Activated CD8-positive, alpha-beta memory T cell treated with anti-CD3 and anti-CD28 coated beads, Interleukin-2, amount 10 ng/mL, durations not matched to agents 7 days and 5 days (primary cell): Measurements from ENCODE around the gene SYCN. TPM values are rescaled to one million over a fixed set of nuclear protein-coding genes. Genes with fewer than 3 reads are reported as not detected.

Source experiments
- ATAC-seq: fragments of 150-1000 bp; cut with Tn5 transposase; one replicate; pipeline ENCODE4 v1.10.0; 2021; ENCODE audit warnings: moderate library complexity
- CTCF ChIA-PET: fragments of 350-600 bp; sonication (Branson Sonifier 250); formaldehyde crosslinking; loops from one replicate; lab custom pipeline; 2021; ENCODE audit warnings: antibody characterized with exemption; lab: Charles Lee
- DNase-seq: peaks from one replicate; pipeline ENCODE4 v3.0.0-alpha.2; 2020
- H3K27ac Mint-ChIP-seq: one replicate; pipeline ENCODE4 v1.8.0; 2021; ENCODE audit warnings: mild to moderate bottlenecking, mixed read lengths
- H3K27me3 Mint-ChIP-seq: one replicate; pipeline ENCODE4 v1.8.0; 2021; ENCODE audit warnings: mixed read lengths
- H3K36me3 Mint-ChIP-seq: one replicate; pipeline ENCODE4 v1.8.0; 2021; ENCODE audit warnings: mild to moderate bottlenecking, mixed read lengths
- H3K4me1 Mint-ChIP-seq: one replicate; pipeline ENCODE4 v1.8.0; 2021; ENCODE audit warnings: mixed read lengths
- H3K4me3 Mint-ChIP-seq: one replicate; pipeline ENCODE4 v1.8.0; 2021; ENCODE audit warnings: mild to moderate bottlenecking, moderate library complexity, mixed read lengths
- H3K9me3 Mint-ChIP-seq: one replicate; pipeline ENCODE4 v1.8.0; 2022; ENCODE audit warnings: low read depth, mixed read lengths
- total RNA-seq, 2 experiments: library from RNA; stranded (reverse); gene quantifications; one replicate each; pipeline ENCODE4 v1.2.3, GENCODE V29; 2021

The SYCN gene
- total RNA-seq, 2 experiments from 2014 or later = not detected

GRCh38 chr19:39158646-39159260 lies 45.3 kb downstream of the SYCN start:
- no peak overlapping the region for H3K27ac Mint-ChIP-seq
- H3K27me3 Mint-ChIP-seq = no peaks in the 10 kb centered on the region
- no peak overlapping the region for H3K4me3 Mint-ChIP-seq
- H3K36me3 Mint-ChIP-seq = no peaks in the 10 kb centered on the region
- CTCF ChIA-PET = no interaction called here
- no peaks in the 10 kb centered on the region for H3K9me3 Mint-ChIP-seq
- no peak for DNase-seq
- ATAC-seq = no peak
- H3K4me1 Mint-ChIP-seq = peaks cover 21% of the 10 kb centered on the region

- CTCF ChIA-PET = no interaction called here
- H3K27me3 Mint-ChIP-seq = no peaks in the 10 kb centered on the region
- no peak overlapping the region for H3K27ac Mint-ChIP-seq
Measured at GRCh38 chr19:39157997-39158389, 46.1 kb downstream of the SYCN start.

DNA sequence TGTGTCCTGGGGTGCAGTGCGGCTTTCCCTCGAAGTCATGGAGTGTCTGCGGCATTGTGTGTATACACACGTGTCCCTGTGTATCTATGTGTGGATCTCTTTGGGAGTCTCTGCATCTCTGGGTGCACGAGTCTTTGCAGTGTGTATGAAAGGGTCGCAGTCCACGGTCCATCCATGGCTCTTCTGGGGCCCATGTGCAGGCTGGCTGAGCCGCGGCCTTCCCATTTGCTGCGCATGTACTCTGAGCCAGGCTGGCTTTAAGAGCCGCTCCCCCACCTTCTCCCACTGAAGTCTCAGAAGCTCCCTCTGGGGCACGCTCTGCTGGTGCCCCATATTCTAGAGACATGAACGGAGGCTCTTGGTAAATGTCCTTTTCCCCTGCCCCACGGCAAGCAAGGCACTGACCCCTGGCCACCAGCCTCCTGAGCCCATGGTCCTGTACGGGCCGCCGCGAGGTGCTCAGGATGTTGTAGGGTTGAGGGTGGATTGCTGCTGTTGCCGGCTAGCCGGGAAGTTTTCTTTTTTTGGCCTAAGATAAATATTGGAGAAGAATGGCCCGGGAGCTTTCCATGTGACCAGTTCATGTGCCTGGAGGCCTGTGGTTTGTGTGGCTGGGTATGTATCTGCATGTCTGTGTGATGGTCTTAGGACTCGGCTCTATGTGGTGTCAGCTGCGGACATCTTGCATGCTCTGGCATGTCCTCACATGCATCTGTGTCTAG lies 46.6 kb downstream of the SYCN start:
- Mint-ChIP-seq H3K4me1 (peaks cover 16% of the 10 kb centered on the region), H3K9me3 (no peaks in the 10 kb centered on the region), H3K27ac (no peak overlapping the region), H3K4me3 (no peak overlapping the region), H3K36me3 (no peaks in the 10 kb centered on the region), H3K27me3 (no peaks in the 10 kb centered on the region)
- DNase-seq (no peak), ATAC-seq (no peak)
- CTCF ChIA-PET = no interaction called here

More at GRCh38 chr19:39157997-39158389, 46.1 kb downstream of the SYCN start:
- Mint-ChIP-seq H3K4me1 (peaks cover 21% of the 10 kb centered on the region), H3K36me3 (no peaks in the 10 kb centered on the region), H3K4me3 (no peak overlapping the region), H3K9me3 (no peaks in the 10 kb centered on the region)
- ATAC-seq (no peak), DNase-seq (no peak)

DNA sequence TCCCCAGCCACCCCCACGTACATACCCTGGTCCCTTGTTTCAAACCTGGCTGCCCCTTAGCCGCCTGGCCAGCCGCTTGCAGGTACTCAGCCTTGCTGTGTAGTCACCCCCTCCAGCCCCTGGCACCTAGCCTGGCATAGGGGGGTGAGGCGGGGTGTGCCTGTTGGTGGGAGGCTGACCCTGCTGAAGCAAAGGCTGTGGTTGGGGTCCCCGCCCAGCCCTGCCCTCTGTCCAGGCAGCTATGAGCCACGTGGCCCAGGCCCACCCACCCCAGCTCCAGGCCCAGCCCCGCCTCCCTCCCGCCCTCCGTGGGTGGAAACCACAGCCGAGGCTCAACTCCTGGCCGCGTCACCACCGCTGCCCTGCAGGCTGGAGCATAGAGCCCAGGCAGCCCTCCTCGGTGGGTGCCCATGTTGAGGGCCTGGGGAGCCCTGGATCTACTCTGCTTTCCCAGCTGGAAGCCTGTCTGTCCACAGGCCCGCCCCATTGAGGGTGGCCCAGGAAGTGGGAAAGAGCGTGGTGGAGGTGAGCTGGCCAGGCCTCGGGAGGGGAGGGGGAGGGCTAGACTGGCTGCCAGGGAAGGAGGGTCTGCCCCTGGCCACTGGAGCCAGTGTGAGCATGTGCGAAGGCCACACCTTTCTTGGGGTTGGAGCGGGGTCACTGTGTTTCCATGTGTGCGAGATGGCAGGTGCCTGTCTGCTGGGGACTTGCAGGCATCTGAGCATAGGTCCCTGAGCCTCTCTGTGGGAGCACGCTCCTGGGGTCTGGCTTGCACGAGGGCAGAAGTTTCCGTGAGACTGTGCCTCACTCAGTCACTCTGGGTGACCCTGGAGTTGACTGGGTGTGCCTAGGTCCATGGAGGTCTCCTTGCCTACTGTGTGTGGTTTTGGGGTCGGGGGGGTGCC lies 47.5 kb downstream of the SYCN start:
- Mint-ChIP-seq H3K36me3 (no peaks in the 10 kb centered on the region), H3K27me3 (no peaks in the 10 kb centered on the region), H3K9me3 (no peaks in the 10 kb centered on the region), H3K27ac (no peak overlapping the region), H3K4me1 (peaks cover 16% of the 10 kb centered on the region), H3K4me3 (no peak overlapping the region)
- ATAC-seq (no peak), DNase-seq (no peak)
- CTCF ChIA-PET = no interaction called here

DNA sequence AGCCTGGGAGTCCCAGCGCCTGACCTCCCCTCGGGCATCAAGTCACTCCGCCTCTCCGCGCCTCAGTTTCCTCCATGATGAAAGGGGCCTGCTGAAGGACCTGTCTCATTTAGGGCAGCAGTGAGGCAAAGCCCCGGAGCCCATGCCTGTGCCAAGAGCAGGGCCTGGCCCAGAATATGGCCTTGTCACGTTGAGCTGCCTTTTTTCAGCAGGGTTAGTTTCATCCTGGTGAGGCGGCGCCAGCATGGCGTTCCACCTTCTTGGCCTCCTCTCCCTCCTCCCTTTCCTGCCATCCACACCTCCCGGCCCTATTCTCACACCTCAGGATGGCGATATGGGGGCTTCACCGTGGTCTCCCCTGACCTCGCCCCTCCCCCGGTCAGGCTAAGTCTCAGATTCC lies 48.3 kb downstream of the SYCN start:
- CTCF ChIA-PET = no interaction called here
- H3K4me3 Mint-ChIP-seq = no peak overlapping the region
- no peak overlapping the region for H3K27ac Mint-ChIP-seq
- H3K36me3 Mint-ChIP-seq = no peaks in the 10 kb centered on the region
- ATAC-seq (no peak), DNase-seq (no peak)
- H3K4me1 Mint-ChIP-seq = peaks cover 16% of the 10 kb centered on the region
- no peaks in the 10 kb centered on the region for H3K27me3 Mint-ChIP-seq
- H3K9me3 Mint-ChIP-seq = no peaks in the 10 kb centered on the region

GRCh38 chr19:39155114-39155700 lies 48.9 kb downstream of the SYCN start:
- no peak overlapping the region for H3K4me3 Mint-ChIP-seq
- no peaks in the 10 kb centered on the region for H3K27me3 Mint-ChIP-seq
- DNase-seq (no peak), ATAC-seq (no peak)
- CTCF ChIA-PET = no interaction called here
- H3K9me3 Mint-ChIP-seq = no peaks in the 10 kb centered on the region
- H3K4me1 Mint-ChIP-seq = peaks cover 12% of the 10 kb centered on the region
- H3K36me3 Mint-ChIP-seq = no peaks in the 10 kb centered on the region
- H3K27ac Mint-ChIP-seq = no peak overlapping the region

- DNase-seq (no peak), ATAC-seq (no peak)
- CTCF ChIA-PET = no interaction called here
- no peaks in the 10 kb centered on the region for H3K9me3 Mint-ChIP-seq
- no peaks in the 10 kb centered on the region for H3K27me3 Mint-ChIP-seq
- no peaks in the 10 kb centered on the region for H3K36me3 Mint-ChIP-seq
- peaks cover 12% of the 10 kb centered on the region for H3K4me1 Mint-ChIP-seq
- H3K4me3 Mint-ChIP-seq = no peak overlapping the region
- no peak overlapping the region for H3K27ac Mint-ChIP-seq
Measured at GRCh38 chr19:39154629-39155100, 49.4 kb downstream of the SYCN start.

- no peak for ATAC-seq
- DNase-seq = no peak
- Mint-ChIP-seq H3K27ac (no peak overlapping the region), H3K9me3 (no peaks in the 10 kb centered on the region), H3K4me1 (peaks cover 12% of the 10 kb centered on the region), H3K4me3 (no peak overlapping the region), H3K27me3 (no peaks in the 10 kb centered on the region), H3K36me3 (no peaks in the 10 kb centered on the region)
- CTCF ChIA-PET = no interaction called here
Measured at GRCh38 chr19:39154100-39154628, 49.9 kb downstream of the SYCN start.

Other genes with a start within 250 kb of the SYCN start
- gene FBXO17, start 228.5 kb downstream of the SYCN start, total RNA-seq = under 1 TPM in 1 of 2 experiments, not detected in 1; 0.12 TPM
- under 1 TPM in 1 of 2 experiments, not detected in 1; 0.19 TPM for gene FBXO27, start 171.7 kb downstream of the SYCN start, total RNA-seq
- not detected for gene ACP7, start 119.9 kb downstream of the SYCN start, total RNA-seq
- gene PAK4, start 78.5 kb downstream of the SYCN start, total RNA-seq = 10 to 100 TPM; 14.6 to 18.4 TPM
- gene NCCRP1, start 7.3 kb downstream of the SYCN start, total RNA-seq = not detected
- under 1 TPM in 1 of 2 experiments, not detected in 1; 0.42 TPM for gene IFNL3, start 40.7 kb upstream of the SYCN start, total RNA-seq
- not detected for gene IFNL4, start 44.6 kb upstream of the SYCN start, total RNA-seq
- gene IFNL2, start 64.1 kb upstream of the SYCN start, total RNA-seq = not detected
- under 1 TPM; 0.26 to 0.70 TPM for gene IFNL1, start 92.1 kb upstream of the SYCN start, total RNA-seq
- 1 to 10 TPM; 4.5 to 8.4 TPM for gene LRFN1, start 116.6 kb upstream of the SYCN start, total RNA-seq
- 100 to 1,000 TPM; 472 to 473 TPM for gene GMFG, start 131.8 kb upstream of the SYCN start, total RNA-seq
- gene SAMD4B, start 138.2 kb upstream of the SYCN start, total RNA-seq = 10 to 100 TPM; 45.7 to 58.5 TPM
- 10 to 100 TPM; 48.9 to 53.8 TPM for gene PAF1, start 186.8 kb upstream of the SYCN start, total RNA-seq
- 10 to 100 TPM; 31.0 to 31.2 TPM for gene MED29, start 187.1 kb upstream of the SYCN start, total RNA-seq
- gene ZFP36, start 202.6 kb upstream of the SYCN start, total RNA-seq = 100 to 1,000 TPM in 1 of 2 experiments, 10 to 100 TPM in 1; 45.1 to 107 TPM
- gene PLEKHG2, start 208.4 kb upstream of the SYCN start, total RNA-seq = 10 to 100 TPM; 57.9 to 73.9 TPM
- 1,000 to 10,000 TPM; 1,815 to 2,117 TPM for gene RPS16, start 231.7 kb upstream of the SYCN start, total RNA-seq
- gene SUPT5H, start 241.3 kb upstream of the SYCN start, total RNA-seq = 100 to 1,000 TPM; 144 to 181 TPM